Nucleus accumbens (tissue), 56 donors: Measurements from ENCODE around the gene MAST3.
A peak's percentile ranks its signal among the peaks of the same experiment; 100 is the strongest.
"Not testable (repeated sequence)": the region's sequence is repeated elsewhere in the genome, so short reads cannot be mapped to it uniquely, and the experiment has no call there.

Source experiments
- DNase-seq, 56 donors: peaks; one replicate each; lab custom pipeline; 2025; lab: John Stamatoyannopoulos, UW

The MAST3 gene

GRCh38 chr19:18085702-18086457 is 11.7 kb upstream of the MAST3 start:
- no peak for DNase-seq

- peak in 2 of 56 donors; percentile 14 to 15 for DNase-seq
These were observed 10.9 kb upstream of the MAST3 start, which contains the start of gene IL12RB1 for GRCh38 chr19:18086590-18087138. IL12RB1 (minus strand) TSS chr19:18086934; CDS start chr19:18086823, 111 bp downstream.

GRCh38 chr19:18089096-18089541 is 8.5 kb upstream of the MAST3 start:
- peak in 27 of 56 donors; percentile 10 to 67 (median 29) for DNase-seq

GRCh38 chr19:18089726-18090125 is 7.9 kb upstream of the MAST3 start:
- DNase-seq = peak in 55 of 56 donors; percentile 34 to 94 (median 84)

GRCh38 chr19:18090545-18091216 is 6.9 kb upstream of the MAST3 start:
- DNase-seq = peak in 21 of 56 donors; percentile 9 to 53 (median 21)

- peak in 15 of 56 donors; percentile 3 to 45 (median 20) for DNase-seq
These were observed 6.4 kb upstream of the MAST3 start for GRCh38 chr19:18091217-18091608.

- DNase-seq = peak in 5 of 56 donors; percentile 12 to 35 (median 30)
These were observed 4.0 kb upstream of the MAST3 start for GRCh38 chr19:18093439-18094161.

GRCh38 chr19:18096258-18096657 is 1.3 kb upstream of the MAST3 start:
- DNase-seq = no peak

- DNase-seq = no peak
These were observed 664 bp downstream of the MAST3 start for GRCh38 chr19:18097993-18098890.

- DNase-seq = peak in 13 of 56 donors; percentile 10 to 60 (median 27)
These were observed 1.5 kb downstream of the MAST3 start for GRCh38 chr19:18098891-18099622.

- no peak for DNase-seq
These were observed 2.0 kb downstream of the MAST3 start for GRCh38 chr19:18099623-18099995.

GRCh38 chr19:18100710-18101109 is 3.1 kb downstream of the MAST3 start:
- peak in 29 of 56 donors; percentile 6 to 67 (median 34) for DNase-seq

GRCh38 chr19:18101268-18101667 is 3.7 kb downstream of the MAST3 start:
- no peak for DNase-seq

GRCh38 chr19:18102916-18103542 is 5.5 kb downstream of the MAST3 start:
- DNase-seq = no peak

- no peak for DNase-seq
These were observed 7.2 kb downstream of the MAST3 start for GRCh38 chr19:18104793-18105131.

GRCh38 chr19:18105259-18105658 is 7.7 kb downstream of the MAST3 start:
- DNase-seq = not testable (repeated sequence)

GRCh38 chr19:18107235-18107634 is 9.7 kb downstream of the MAST3 start:
- no peak for DNase-seq

- DNase-seq = no peak
These were observed 11.3 kb downstream of the MAST3 start for GRCh38 chr19:18108897-18109296.

- DNase-seq = peak in 1 of 56 donors; percentile 31
These were observed 11.8 kb downstream of the MAST3 start for GRCh38 chr19:18109341-18109732.
